Stimulated activated naive CD4-positive, alpha-beta T cell (primary cell): Measurements from ENCODE around the gene TAF12.
"Not testable (repeated sequence)": the region's sequence is repeated elsewhere in the genome, so short reads cannot be mapped to it uniquely, and the experiment has no call there.

Source experiments
- DNase-seq, 6 experiments: peaks; one replicate each; lab custom pipeline; 2025; lab: John Stamatoyannopoulos, UW

Gene TAF12

DNA sequence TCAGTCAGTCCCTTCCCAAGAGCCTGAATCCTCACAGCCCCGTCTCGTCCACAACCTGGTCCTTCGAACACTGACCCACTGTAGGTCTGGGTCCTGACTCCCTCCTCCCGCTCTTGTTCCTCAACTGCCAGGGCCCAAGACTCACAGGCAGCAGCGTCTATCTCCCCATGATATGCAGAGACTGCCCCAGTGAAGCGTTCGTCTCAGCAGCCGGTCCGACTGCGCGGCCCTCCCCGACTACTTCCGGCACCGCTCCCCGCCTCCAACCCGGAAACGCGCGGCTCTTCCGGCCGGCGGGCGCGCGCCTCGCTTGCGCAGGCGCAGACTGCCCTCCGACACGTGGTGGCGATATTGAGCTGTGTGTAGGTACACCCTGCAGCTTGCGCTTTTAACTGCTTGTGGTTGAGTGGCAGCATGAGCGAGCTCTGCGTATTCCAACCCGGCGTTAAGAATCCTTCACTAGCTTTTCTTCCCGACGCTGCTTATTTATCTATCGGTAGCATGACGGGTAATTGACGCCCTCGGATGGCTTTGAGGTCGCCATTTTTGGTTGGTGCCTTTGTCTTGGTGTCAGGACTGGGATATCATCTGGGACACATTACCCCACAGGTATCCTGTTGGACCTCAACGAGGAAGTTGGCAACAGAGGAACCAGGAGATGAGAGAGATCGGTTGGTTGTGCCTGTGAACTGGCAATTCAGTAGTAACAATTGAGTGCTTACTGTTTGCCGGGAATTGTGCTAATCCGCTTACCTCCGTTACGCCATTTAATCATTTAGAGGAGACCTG, at the start of gene TAF12:
TAF12 (minus strand) TSS at position 221 of the 789 bp plus-strand sequence. CDS start 20,986 bp downstream, outside the sequence.
- peak; percentile 86 to 94 (median 90) for DNase-seq

DNA sequence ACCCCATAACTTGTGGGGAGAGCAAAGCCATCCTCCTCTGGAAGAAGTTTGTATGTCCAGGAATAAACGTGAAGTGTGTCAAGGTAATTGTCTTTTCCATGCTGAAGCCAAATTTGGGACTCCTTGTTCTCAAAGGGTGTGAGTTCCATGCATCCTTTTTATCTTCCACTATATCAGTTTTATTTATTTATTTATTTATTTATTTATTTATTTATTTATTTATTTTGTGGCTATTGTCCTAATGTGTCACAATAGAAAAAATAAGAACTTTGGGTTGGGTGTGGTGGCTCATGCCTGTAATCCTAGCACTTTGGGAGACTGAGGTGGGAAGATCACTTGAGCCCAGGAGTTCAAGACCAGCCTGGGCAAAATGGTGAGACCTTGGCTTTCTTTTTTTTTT, 48.8 kb upstream of the TAF12 start:
- not testable (repeated sequence) for DNase-seq

- no peak for DNase-seq
Observed at GRCh38 chr1:28684937-28685336, 42.1 kb upstream of the TAF12 start.

DNA sequence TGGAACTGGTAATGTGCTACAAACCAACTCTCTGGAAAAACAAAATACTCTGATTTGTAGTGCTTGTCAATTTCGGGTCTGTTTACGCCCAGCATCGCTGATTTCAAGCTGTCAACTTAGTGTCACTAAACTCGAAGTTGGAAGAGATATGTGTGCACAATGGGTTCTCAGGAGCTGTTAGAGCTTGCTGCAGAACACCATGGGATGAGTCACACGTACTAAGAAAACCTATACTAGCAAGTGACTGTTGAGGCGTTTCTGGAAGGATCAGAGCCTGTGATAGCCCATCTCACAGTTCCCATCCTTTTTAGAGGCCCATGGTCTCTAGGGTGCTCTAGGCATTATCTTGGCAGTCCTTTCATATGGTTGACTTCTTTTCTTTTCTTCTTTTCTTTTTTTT, 40.0 kb upstream of the TAF12 start:
- no peak for DNase-seq

DNA sequence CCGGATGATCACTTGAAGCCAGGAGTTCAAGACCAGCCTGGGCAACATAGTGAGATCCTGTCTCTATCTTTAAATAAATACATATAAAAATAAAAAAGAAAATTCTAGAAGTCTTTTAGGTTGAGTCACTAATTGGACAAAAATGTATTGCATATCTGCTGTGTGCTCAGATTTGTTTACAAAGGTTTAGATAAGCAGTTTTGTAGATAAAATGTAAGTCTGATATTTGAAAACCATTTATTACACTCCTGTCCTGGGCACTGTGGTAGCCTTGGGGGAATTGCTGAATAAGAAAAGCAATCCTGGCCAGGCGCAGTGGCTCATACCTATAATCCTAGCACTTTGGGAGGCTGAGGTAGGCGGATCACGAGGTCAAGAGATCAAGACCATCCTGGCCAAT, 37.3 kb upstream of the TAF12 start:
- no peak for DNase-seq

DNA sequence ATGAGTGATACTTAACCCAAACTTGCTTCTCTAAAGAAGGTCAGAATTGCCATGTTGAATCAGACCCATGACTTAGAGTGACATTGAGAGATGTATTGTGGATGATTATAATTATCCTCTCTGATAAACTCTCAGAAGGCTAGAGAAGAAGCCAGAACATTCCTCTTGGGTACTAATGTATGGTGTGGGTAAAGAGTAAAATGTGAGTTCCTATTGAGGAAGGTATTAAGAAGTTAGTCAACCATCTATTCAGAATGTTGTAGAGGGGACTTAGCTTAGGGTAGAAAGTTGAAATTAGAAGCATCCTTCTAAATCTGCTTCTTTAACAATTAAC, 33.0 kb upstream of the TAF12 start:
- DNase-seq, result no peak

DNA sequence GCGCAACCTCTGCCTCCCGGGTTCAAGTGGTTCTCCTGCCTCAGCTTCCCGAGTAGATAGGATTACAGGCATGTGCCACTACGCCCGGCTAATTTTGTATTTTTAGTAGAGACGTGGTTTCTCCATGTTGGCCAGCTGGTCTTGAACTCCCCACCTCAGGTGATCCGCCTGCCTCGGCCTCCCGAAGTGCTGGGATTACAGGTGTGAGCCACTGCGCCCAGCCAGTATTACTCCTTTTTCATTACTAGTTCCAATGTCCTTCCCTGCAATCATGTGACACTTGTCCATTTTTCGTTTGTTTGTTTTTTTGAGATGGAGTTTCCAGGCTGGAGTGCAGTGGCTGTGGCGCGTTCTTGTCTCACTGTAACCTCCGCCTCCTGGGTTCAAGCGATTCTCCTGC, 30.1 kb upstream of the TAF12 start:
- not testable (repeated sequence) for DNase-seq

GRCh38 chr1:28671254-28671780, 28.4 kb upstream of the TAF12 start:
- DNase-seq, result no peak

GRCh38 chr1:28668956-28669723, 26.3 kb upstream of the TAF12 start:
- DNase-seq, result peak; percentile 19 to 79 (median 67)

GRCh38 chr1:28668191-28668955, 25.5 kb upstream of the TAF12 start, which contains the start of gene GMEB1:
Gene GMEB1 (plus strand): TSS chr1:28668784. CDS start chr1:28683613, 14,829 bp downstream.
- peak; percentile 64 to 83 (median 74) for DNase-seq

GRCh38 chr1:28666806-28667205, 23.9 kb upstream of the TAF12 start:
- no peak for DNase-seq

DNA sequence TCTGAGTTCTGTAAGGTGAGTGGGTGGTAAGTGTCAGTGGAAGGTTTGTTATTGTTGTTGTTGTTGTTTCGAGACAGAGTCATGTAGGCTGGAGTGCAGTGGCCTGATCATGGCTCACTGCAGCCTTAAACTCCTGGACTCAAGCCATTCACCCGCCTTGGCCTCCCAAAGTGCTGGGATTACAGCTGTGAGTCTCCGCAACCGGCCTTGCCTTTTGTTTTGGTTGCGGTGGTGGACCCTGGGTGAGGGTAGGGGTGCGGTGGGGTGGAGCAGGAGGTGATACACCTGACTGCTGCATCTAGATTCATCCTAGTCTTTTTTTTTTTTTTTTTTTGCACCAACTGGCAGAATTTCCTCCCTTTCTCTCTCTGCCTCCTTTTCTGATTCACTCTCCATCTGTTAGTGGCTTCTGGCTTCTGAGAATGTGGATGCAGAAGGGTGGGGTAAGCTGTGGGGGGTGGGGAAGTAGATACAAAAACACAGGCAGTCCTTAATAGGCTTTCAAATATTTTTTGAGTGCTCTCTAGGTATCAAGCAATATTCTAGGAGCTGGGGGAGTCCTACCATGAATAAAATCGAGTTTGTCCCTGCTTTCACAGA, 21.1 kb upstream of the TAF12 start:
- DNase-seq, result no peak

DNA sequence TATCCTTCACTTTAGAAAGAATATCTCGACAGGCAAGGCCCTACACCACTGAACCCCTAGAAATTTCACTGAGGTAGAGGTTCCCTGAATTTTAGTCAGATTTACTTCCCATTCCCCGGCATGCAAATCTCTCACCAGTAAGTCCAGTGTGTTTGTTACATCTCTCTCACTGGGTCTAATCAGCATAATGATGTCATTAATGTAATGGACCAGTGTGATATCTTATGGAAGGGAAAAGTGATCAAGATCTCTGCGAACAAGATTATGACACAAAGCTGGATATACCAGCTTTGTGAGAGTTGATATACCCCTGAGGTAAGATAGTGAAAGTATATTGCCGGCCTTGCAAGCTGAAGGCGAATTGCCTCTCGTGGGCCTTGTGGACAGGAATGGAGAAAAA, 13.5 kb upstream of the TAF12 start:
- no peak for DNase-seq

DNA sequence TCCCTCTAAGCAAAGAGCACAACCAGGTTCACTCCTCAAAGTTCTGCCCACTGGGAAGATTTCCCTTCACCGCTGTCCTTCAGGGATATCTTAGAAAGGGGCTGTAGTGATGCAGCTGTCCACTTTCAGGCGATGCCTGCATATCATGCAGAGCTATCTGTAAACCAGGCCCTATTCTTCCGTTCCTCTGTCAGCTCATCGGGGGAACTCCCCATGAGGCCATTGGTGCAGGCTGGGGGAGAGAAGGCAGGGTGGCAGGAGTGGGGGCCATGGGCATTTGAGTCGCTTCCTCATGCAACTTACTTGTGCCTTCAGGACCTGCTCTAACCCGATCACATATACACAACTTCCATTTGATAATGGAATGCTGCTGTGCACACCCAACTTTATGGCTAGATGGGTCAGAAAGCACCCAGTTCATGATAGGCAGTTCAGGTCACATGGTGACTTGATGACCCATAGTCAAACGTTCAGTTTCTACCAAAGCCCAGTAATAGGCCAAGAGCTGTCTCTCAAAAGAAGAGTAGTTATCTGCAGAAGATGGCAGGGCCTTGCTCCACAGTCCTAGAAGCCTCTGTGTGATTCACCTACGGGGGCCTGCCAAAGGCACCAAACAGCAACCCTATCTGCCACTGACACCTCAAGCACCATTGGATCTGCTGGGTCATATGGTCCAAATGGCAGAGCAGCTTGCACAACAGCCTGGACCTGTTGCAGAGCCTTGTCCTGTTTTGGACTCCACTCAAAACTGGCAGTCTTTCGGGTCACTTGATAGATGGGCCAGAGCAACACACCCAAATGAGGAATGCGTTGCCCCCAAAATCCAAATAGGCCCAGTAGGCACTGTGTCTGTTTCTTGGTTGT, 12.8 kb upstream of the TAF12 start:
- DNase-seq, result not testable (repeated sequence)

DNA sequence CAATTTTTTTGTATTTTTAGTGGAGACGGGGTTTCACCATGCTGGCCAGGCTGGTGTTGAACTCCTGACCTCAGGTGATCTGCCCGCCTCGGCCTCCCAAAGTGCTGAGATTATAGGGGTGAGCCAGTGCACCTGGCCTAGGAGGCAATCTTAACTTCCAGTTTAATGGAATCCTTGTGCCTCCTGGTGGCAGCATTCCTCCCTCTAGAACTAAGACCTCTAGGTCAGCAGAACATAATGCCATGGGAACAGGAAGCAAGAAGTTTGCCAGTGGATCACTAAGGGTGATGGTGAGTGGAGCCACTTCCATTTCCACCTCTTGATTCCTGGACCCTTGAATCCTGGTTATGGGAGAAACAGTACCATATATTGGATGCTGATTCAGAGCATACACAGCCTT, 11.0 kb upstream of the TAF12 start:
- DNase-seq, result peak in 1 of 6 experiments; percentile 9

DNA sequence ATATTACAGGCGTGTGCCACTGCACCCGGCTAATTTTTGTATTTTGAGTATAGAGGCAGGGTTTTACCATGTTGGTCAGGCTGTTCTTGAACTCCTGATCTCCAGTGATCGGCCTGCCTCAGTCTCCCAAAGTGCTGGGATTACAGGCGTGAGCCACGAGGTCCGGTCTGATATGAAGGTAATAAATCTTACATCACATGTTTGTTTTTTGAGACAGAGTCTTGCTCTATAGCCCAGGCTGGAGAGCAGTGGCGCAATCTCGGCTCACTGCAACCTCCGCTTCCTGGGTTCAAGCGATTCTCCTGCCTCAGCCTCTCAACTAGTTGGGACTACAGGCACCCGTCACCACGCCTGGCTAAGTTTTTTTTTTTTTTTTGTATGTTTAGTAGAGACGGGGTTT, 10.2 kb upstream of the TAF12 start:
- DNase-seq, result not testable (repeated sequence)

GRCh38 chr1:28648474-28649198, 5.8 kb upstream of the TAF12 start, which contains the start of gene RNU11:
Gene RNU11 (plus strand): TSS chr1:28648600.
- peak; percentile 59 to 99 (median 88) for DNase-seq

DNA sequence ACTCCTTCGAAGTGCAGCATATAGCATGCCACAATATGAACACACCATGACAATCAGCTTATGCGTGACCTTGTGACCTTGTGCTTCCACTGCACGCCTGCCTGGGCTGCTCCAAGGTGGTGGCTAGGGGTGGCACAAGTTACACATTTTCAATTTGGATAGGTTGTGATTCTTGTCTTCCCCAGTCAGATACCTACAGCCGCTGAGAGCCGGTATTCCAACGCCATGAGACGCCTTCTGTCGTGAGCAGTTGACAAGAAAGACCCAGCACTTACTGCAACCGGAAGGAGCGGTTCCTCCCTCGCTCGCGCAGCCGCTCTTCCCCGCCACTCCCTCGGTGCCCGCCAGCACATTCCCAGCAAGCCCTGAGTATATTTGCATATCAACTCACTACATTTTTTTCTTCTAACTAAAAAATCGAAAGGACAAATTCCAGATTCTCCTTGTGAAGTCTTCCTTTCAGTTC, 5.2 kb upstream of the TAF12 start:
- DNase-seq, result peak; percentile 78 to 99 (median 91)

DNA sequence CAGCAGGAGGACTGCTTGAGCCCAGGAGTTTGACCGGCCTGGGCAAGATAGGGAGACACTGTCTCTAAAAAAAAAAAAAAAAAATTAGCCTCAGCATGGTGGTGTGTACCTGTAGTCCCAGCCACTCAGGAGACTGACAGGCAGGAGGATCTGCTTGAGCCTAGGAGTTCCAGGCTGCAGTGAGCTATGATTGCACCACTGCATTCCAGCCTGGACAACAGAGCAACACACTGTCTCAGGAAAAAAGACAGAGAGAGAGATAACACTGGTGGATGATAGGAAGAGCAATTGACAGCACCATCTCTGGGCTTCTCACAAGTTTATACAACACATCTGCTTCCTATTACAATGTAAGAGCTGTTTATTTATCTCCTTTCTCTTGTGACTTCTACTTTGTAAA, 3.2 kb upstream of the TAF12 start:
- DNase-seq, result no peak

DNA sequence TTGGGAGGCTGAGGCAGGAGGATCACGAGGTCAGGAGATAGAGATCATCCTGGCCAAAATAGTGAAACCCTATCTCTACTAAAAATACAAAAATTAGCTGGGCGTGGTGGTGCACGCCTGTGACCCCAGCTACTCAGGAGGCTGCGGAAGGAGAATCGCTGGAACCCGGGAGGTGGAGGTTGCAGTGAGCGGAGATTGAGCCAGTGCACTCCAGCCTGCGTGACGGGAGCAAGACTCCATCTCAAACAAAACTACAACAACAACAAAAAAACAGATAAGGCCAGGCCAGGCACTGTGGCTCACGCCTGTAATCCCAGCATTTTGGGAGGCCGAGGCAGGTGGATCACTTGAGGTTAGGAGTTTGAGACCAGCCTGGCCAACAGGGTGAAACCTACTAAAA, 2.5 kb upstream of the TAF12 start:
- DNase-seq, result not testable (repeated sequence)
